ENCODE measurements around the gene UBE2D1.

GRCh38 chr10:58331646-58332045, 3.2 kb upstream of the UBE2D1 start:
- TF ChIP-seq CTCF (IDR thresholded peaks at IDR 0.05) (no peak), EZH2 (IDR thresholded peaks at IDR 0.05) (no peak)

Data from neural progenitor cell (in vitro differentiated cells).